AML-193 (cell line): ENCODE data around the gene ABCA7.
"Not testable (repeated sequence)": the region's sequence is repeated elsewhere in the genome, so short reads cannot be mapped to it uniquely, and the experiment has no call there.

Source experiments
- DNase-seq, 2 experiments: peaks; one replicate each; lab custom pipeline; 2025; lab: John Stamatoyannopoulos, UW

Gene ABCA7

GRCh38 chr19:1016647-1017114 lies 23.2 kb upstream of the ABCA7 start:
- DNase-seq: no peak

DNA sequence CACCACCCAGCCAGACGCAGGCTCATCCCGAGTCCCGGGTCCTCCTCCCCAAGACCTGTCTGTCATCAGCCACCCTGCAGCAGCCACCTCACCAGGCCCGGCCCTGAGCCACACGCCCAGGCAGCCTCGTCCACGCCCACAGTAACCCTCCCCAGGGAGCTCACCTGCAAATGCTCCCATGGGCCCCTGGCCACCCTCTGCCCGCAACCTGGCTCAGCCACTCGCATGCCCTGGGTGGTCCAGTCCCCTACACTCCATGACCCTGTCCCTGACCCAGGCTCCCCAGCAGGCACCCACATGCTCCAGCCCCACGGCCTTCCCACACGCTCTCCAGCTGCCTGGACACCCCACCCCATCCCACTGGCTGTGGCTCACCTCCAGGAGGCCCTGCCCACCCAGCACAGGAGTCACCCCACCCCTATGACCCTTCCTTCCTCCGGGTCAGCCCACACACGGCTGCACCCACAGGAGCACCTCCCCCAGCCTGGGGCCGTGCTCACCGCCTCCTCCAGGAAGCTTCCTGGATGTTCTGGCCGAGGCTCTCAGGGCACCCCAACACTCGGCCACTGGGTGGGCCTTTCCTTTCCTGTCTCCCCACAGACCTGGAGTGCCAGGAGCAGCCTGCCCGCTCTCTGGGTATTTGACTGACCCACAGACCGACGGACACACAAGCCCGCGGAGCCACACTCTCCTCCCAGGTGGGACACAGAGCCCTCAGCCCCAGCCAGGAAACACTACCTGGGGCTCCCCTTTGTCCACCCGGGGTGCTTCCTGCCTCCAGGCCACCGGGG lies 22.6 kb upstream of the ABCA7 start:
- no peak for DNase-seq

DNA sequence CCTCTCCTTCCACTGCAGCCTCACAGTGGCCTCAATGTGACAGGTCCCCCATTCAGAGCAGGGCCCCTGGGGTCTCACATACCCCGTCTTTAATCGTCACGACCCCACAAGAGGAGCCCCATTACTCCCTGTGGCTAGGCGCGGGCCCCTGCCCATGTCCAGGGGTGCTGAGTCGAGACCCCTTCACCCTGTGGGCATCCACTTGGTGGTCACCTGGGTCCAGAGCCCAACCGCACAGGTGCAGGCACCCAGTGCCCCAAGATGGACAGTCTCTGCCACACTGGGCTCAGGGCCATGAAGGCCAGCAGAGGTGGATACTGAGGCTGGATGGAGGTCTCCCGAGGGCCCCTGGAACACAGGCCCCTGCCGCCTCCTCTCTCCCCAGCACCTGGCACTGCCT lies 22.0 kb upstream of the ABCA7 start:
- no peak for DNase-seq

DNA sequence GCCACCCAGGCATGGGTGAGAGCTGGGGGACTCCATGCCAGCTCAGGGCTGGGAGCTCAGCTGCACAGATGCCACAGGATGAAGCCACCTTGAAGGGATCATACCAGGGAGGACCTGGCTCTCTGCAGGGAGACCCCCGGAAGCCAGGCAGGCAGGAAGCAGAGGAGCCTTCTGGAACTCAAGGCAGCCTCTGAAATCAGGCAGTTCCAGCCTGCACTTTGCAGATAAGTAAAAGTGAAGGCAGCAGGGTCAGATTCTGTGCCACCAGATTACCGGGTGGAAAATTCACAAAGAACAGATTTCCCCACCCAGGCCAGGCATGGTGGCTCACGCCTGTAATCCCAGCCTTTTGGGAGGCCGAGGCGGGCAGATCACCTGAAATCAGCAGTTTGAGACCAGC lies 21.5 kb upstream of the ABCA7 start:
- DNase-seq: no peak

DNA sequence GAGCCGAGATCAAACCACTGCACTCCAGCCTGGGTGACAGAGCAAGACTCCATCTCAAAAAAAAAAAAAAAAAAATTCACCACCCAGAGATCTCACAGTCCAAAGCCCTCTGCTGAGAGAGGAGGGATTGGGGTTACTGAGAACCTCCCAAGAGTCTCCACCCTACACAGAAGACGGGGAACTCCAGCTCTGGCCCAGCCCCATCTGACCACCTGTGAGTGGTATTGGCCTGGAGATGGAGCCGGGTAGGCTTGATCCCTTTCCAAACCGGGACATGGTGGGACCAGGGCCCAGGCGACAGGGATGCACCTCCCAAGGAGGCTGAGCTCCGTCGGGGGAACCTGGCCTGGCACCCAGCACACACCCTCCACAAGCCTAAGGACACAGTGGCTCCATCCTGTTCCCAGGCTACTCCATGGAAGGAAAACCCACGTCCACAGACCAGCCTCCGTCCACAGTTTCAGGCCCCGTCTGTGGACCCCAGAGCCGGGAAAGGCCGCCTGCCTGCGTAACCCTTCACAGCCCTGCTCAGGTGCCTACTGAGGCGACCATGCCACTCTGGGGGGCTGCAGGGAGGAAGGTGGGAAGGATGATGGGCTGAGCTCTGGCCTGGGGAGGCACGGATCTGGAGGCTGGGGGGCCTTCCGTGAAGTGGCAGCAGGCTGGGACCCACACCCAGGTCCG lies 20.8 kb upstream of the ABCA7 start:
- DNase-seq: no peak

GRCh38 chr19:1019616-1019961 lies 20.3 kb upstream of the ABCA7 start:
- DNase-seq: no peak

DNA sequence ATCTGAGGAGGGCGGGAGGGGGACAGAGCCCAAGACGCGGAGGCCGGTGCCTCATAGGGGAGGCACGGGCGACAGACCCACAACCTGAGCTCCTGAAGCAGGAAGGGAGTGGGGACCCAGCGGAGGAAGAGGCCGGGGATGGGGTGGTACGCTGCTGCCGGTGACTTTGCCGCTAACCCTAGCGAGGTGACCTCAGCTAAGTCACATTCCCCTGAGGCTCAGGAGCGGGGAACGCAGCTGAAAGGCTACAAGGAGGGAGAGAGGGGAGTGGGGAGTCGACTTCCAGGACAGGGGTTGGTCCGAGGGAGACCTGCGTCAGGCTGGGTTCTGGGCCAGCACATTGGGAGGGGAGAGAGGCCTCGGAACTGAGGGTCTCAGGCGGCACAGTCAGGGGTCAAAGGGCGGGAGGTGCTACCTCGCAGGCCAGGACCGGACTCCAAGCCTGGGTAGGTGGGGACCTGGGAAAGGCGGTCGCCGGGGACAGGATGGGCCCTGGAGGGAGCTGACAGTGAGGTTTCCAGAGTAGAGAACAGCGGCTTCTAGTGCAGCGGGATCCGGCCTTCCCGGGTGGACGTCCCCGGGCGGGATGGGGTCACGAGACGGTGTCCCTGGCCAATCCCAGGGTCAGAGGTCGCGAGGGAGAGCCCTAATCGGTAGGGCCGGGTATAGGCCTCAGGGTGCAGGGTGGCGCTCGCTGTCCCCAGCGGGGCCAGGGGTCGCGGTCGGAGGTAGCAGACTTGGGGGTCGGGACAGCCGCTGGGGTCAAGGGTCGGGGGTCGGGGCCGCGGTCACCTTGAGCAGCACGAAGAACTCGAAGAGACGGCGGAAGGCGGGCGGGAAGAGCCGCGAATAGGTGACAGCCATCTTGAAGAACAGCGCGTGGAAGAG lies 19.7 kb upstream of the ABCA7 start:
- DNase-seq: no peak

- DNase-seq: peak; percentile 93 to 94
Observed at GRCh38 chr19:1020868-1021425, 19.0 kb upstream of the ABCA7 start, which contains the start of gene TMEM259. TSS of gene TMEM259 (minus strand) at chr19:1021123. CDS start at chr19:1020996, 127 bp downstream.

GRCh38 chr19:1023883-1024188 lies 16.1 kb upstream of the ABCA7 start:
- DNase-seq: not testable (repeated sequence)

DNA sequence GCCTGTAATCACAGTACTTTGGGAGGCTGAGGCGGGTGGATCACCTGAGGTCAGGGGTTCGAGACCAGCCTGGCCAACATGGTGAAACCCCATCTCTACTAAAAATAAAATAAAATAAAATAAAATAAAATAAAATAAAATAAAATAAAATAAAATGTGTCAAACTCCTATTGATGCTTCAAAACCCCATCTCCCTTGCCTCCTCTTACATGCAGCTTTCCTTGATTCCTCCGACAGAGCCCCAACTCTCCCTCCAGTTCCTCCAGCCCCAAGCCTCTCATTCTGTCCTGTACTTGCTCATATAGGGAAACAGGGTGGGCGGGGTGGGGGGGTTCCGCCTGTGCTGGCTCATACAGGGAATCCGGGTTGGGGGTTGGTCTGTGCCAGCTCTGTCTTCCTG lies 14.8 kb upstream of the ABCA7 start:
- not testable (repeated sequence) for DNase-seq

- DNase-seq: peak; percentile 49 to 63
Observed at GRCh38 chr19:1025960-1026782, 13.7 kb upstream of the ABCA7 start, which contains the start of gene CNN2. TSS of gene CNN2 (plus strand) at chr19:1026608. CDS start at chr19:1026662, 54 bp downstream.

- DNase-seq: peak in 1 of 2 experiments; percentile 12
Observed at GRCh38 chr19:1026783-1027649, 12.9 kb upstream of the ABCA7 start.

DNA sequence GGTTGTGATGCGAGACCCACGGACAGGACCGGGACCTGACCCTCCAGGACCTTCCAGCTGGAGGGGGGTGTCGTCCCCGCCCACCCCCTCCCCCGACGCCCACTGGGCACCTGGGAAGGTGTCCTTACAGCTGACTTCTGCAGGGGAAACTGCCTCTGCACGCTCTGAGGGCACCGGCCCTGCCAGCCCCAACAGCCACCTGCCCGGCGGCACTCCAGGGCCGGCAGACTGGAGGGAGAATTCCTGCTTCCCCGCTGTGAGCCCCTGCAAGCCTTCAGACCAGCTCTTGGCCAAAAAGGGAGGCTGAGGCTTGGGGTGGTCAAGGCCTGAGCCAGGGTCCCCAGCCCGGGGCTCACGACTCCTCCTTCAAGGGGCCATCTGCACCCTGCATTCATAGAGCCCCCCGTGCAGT lies 12.3 kb upstream of the ABCA7 start:
- DNase-seq: no peak

DNA sequence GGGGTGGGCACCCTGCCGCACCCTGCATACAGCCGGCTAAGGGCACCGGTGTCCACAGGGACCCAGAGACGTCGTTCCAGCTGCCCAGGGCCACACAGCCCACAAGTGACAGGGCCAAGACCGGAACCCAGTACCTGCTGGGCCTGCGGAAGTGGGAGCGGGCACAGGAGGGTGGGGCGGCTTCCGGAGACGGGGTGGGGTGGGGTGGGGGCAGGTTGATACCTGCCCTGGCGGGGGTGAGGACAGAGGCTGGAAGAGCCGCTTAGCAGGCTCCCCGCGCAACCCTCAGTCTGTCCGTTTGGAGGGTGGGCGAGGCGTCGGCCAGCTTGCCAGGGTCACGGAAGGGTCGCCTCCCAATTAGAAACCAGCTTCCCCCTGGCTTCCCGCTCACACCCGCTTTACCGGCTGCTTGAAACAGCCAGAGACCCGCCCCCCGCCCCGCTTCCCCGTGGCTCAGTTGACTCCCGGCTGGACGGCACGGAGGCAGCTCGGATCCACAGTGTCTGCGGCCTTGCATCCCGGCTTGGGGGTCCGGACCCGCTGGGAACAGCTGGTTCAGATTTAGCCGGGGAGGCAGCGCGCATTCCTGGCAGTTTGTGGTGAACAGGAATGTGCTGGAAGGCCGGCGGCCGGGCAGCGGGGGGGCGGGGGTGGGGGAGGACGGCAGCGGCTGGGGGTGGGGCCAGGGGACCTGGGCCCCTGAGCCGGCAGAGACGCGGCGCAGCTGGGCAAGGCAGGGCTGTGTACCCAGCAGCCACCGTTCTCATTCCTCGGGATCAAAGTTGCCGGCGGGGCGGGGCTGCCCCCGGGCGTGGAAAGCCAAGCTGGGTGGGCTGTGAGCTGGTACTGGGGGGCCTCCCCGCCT lies 11.6 kb upstream of the ABCA7 start:
- peak; percentile 17 to 19 for DNase-seq

GRCh38 chr19:1032264-1032867 lies 7.5 kb upstream of the ABCA7 start:
- no peak for DNase-seq

- no peak for DNase-seq
Observed at GRCh38 chr19:1035998-1036621, 3.8 kb upstream of the ABCA7 start.

DNA sequence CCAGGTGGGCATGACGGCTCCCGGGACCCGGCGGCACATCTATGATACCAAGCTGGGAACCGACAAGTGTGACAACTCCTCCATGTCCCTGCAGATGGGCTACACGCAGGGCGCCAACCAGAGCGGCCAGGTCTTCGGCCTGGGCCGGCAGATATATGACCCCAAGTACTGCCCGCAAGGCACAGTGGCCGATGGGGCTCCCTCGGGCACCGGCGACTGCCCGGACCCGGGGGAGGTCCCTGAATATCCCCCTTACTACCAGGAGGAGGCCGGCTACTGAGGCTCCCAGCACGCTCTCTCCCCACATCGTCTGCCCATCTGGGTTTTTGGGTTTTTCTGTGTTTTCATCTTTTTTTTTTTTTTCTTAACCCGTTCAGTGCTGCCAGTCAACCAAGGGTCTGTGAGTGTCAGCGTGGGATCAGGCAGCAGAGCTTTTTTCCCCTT lies 2.3 kb upstream of the ABCA7 start:
- DNase-seq: no peak

DNA sequence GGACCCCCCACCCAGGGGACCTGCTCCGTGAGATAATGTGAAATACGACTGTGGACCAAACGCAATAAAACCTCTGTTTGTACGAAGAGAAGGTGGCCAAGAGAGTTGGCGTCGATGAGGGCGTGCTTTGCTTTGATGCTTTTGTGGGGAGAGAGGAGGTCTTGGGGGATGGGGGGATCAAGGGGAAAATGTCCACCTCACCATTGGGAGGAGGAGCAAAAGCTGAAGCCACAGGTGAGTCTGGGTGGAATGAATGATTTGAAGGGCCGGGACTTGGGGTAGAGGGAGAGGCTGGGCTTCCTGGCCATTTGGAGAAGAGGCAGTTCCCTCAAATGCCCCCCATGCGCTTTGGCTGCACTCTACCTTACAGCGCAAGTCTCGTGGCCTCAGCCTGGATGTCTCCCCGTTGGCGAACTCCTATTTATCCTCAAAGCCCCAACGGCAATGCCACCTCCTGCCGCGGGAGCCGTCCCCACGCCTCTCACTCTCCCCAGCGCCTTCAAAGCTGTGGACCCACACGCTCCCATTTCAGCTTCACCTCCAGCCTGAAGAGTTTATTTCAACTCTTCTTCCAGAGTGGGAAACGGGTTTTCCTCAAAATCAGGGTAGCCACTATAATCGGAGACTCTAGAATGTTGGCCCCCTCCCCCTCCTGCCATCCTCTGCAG lies 795 bp upstream of the ABCA7 start:
- no peak for DNase-seq
